ENCODE results near the gene UVRAG.

GRCh38 chr11:76074148-76075095, 259.4 kb downstream of the UVRAG start:
- TF ChIP-seq EZH2phosphoT487 (conservative IDR thresholded peaks at IDR 0.05; ENCODE audit: low read length): no peak
- TF ChIP-seq CTCF (IDR thresholded peaks at IDR 0.05; ENCODE audit: insufficient read depth, low read length, poor library complexity, severe bottlenecking): no peak
